ENCODE measurements around the gene SLC27A4. TPM values are rescaled to one million over a fixed set of nuclear protein-coding genes. Genes with fewer than 3 reads are reported as not detected.
A peak's percentile ranks its signal among the peaks of the same experiment; 100 is the strongest.

Gene SLC27A4
- total and polyA plus RNA-seq, 9 donors, result 7.2 to 16.3 (median 13.1) TPM

GRCh38 chr9:128342971-128343680 is 2.8 kb downstream of the SLC27A4 start:
- H3K27ac ChIP-seq (ENCODE audit: low read length), result no peak overlapping the region
- H3K4me3 ChIP-seq (ENCODE audit: low read length), result no peak overlapping the region
- no peaks in the 10 kb centered on the region for H3K9me3 ChIP-seq (replicated peaks; ENCODE audit: control insufficient read depth, low read depth, low read length)
- peaks cover 48% of the 10 kb centered on the region for H3K36me3 ChIP-seq (ENCODE audit: control insufficient read depth, insufficient read depth, low read length)
- H3K4me1 ChIP-seq (ENCODE audit: control insufficient read depth, insufficient read depth, low read length), result peaks cover 11% of the 10 kb centered on the region
- DNase-seq, result no peak
- no peaks in the 10 kb centered on the region for H3K27me3 ChIP-seq (ENCODE audit: control insufficient read depth, insufficient read depth, low read length)
- 95% methylated on average over 8 of the region's 8 CpGs for WGBS (ENCODE audit: insufficient coverage)

- no peaks in the 10 kb centered on the region for H3K9me3 ChIP-seq (replicated peaks; ENCODE audit: control insufficient read depth, low read depth, low read length)
- no peak for DNase-seq
- peaks cover 11% of the 10 kb centered on the region for H3K4me1 ChIP-seq (ENCODE audit: control insufficient read depth, insufficient read depth, low read length)
- 100% methylated on average over 3 of the region's 4 CpGs for WGBS (ENCODE audit: insufficient coverage)
- no peak overlapping the region for H3K4me3 ChIP-seq (ENCODE audit: low read length)
- H3K27me3 ChIP-seq (ENCODE audit: control insufficient read depth, insufficient read depth, low read length), result no peaks in the 10 kb centered on the region
- peaks cover 55% of the 10 kb centered on the region for H3K36me3 ChIP-seq (ENCODE audit: control insufficient read depth, insufficient read depth, low read length)
- H3K27ac ChIP-seq (ENCODE audit: low read length), result no peak overlapping the region
These were observed 3.5 kb downstream of the SLC27A4 start for GRCh38 chr9:128343855-128344254.

- peaks cover 8% of the 10 kb centered on the region for H3K4me1 ChIP-seq (ENCODE audit: control insufficient read depth, insufficient read depth, low read length)
- no peak overlapping the region for H3K4me3 ChIP-seq (ENCODE audit: low read length)
- peaks cover 67% of the 10 kb centered on the region for H3K36me3 ChIP-seq (ENCODE audit: control insufficient read depth, insufficient read depth, low read length)
- H3K27ac ChIP-seq (ENCODE audit: low read length), result no peak overlapping the region
- H3K27me3 ChIP-seq (ENCODE audit: control insufficient read depth, insufficient read depth, low read length), result no peaks in the 10 kb centered on the region
- no peak for DNase-seq
- no peaks in the 10 kb centered on the region for H3K9me3 ChIP-seq (replicated peaks; ENCODE audit: control insufficient read depth, low read depth, low read length)
- whole genome bisulfite sequencing (ENCODE audit: insufficient coverage), result 90% methylated on average over 24 of the region's 28 CpGs
These were observed 4.7 kb downstream of the SLC27A4 start for GRCh38 chr9:128344931-128345605.

GRCh38 chr9:128349125-128349524 is 8.8 kb downstream of the SLC27A4 start:
- Histone ChIP-seq H3K27me3 (ENCODE audit: control insufficient read depth, insufficient read depth, low read length) (no peaks in the 10 kb centered on the region), H3K27ac (ENCODE audit: low read length) (no peak overlapping the region), H3K9me3 (replicated peaks; ENCODE audit: control insufficient read depth, low read depth, low read length) (no peaks in the 10 kb centered on the region), H3K4me3 (ENCODE audit: low read length) (no peak overlapping the region), H3K36me3 (ENCODE audit: control insufficient read depth, insufficient read depth, low read length) (peaks cover 72% of the 10 kb centered on the region), H3K4me1 (ENCODE audit: control insufficient read depth, insufficient read depth, low read length) (no peaks in the 10 kb centered on the region)
- DNase-seq, result no peak
- WGBS (ENCODE audit: insufficient coverage), result 60% methylated on average over 1 of the region's 2 CpGs

GRCh38 chr9:128349772-128350171 is 9.4 kb downstream of the SLC27A4 start:
- no peaks in the 10 kb centered on the region for H3K4me1 ChIP-seq (ENCODE audit: control insufficient read depth, insufficient read depth, low read length)
- no peak overlapping the region for H3K27ac ChIP-seq (ENCODE audit: low read length)
- no peaks in the 10 kb centered on the region for H3K27me3 ChIP-seq (ENCODE audit: control insufficient read depth, insufficient read depth, low read length)
- 80% methylated on average over 4 of the region's 6 CpGs for WGBS (ENCODE audit: insufficient coverage)
- no peaks in the 10 kb centered on the region for H3K9me3 ChIP-seq (replicated peaks; ENCODE audit: control insufficient read depth, low read depth, low read length)
- no peak for DNase-seq
- no peak overlapping the region for H3K4me3 ChIP-seq (ENCODE audit: low read length)
- H3K36me3 ChIP-seq (ENCODE audit: control insufficient read depth, insufficient read depth, low read length), result peaks cover 70% of the 10 kb centered on the region

GRCh38 chr9:128355451-128355850 is 15.1 kb downstream of the SLC27A4 start:
- no peak overlapping the region for H3K27ac ChIP-seq (ENCODE audit: low read length)
- H3K36me3 ChIP-seq (ENCODE audit: control insufficient read depth, insufficient read depth, low read length), result peaks cover 50% of the 10 kb centered on the region
- H3K4me3 ChIP-seq (ENCODE audit: low read length), result no peak overlapping the region
- H3K27me3 ChIP-seq (ENCODE audit: control insufficient read depth, insufficient read depth, low read length), result no peaks in the 10 kb centered on the region
- WGBS (ENCODE audit: insufficient coverage), result 95% methylated on average over 18 of the region's 19 CpGs
- no peak for DNase-seq
- H3K4me1 ChIP-seq (ENCODE audit: control insufficient read depth, insufficient read depth, low read length), result peaks cover 5% of the 10 kb centered on the region
- no peaks in the 10 kb centered on the region for H3K9me3 ChIP-seq (replicated peaks; ENCODE audit: control insufficient read depth, low read depth, low read length)

- H3K4me3 ChIP-seq (ENCODE audit: low read length), result no peak overlapping the region
- 45% methylated on average over 3 of the region's 8 CpGs for WGBS (ENCODE audit: insufficient coverage)
- peaks cover 30% of the 10 kb centered on the region for H3K4me1 ChIP-seq (ENCODE audit: control insufficient read depth, insufficient read depth, low read length)
- H3K27me3 ChIP-seq (ENCODE audit: control insufficient read depth, insufficient read depth, low read length), result no peaks in the 10 kb centered on the region
- H3K9me3 ChIP-seq (replicated peaks; ENCODE audit: control insufficient read depth, low read depth, low read length), result no peaks in the 10 kb centered on the region
- H3K36me3 ChIP-seq (ENCODE audit: control insufficient read depth, insufficient read depth, low read length), result peaks cover 39% of the 10 kb centered on the region
- no peak overlapping the region for H3K27ac ChIP-seq (ENCODE audit: low read length)
- no peak for DNase-seq
These were observed 17.8 kb downstream of the SLC27A4 start for GRCh38 chr9:128358090-128358489.

- DNase-seq, result no peak
- Histone ChIP-seq H3K27me3 (ENCODE audit: control insufficient read depth, insufficient read depth, low read length) (no peaks in the 10 kb centered on the region), H3K27ac (ENCODE audit: low read length) (no peak overlapping the region), H3K4me3 (ENCODE audit: low read length) (no peak overlapping the region), H3K9me3 (replicated peaks; ENCODE audit: control insufficient read depth, low read depth, low read length) (no peaks in the 10 kb centered on the region), H3K36me3 (ENCODE audit: control insufficient read depth, insufficient read depth, low read length) (peaks cover 35% of the 10 kb centered on the region), H3K4me1 (ENCODE audit: control insufficient read depth, insufficient read depth, low read length) (peaks cover 36% of the 10 kb centered on the region)
- WGBS (ENCODE audit: insufficient coverage), result 90% methylated on average over 2 of the region's 4 CpGs
These were observed 18.5 kb downstream of the SLC27A4 start for GRCh38 chr9:128358861-128359260.

- no peak for DNase-seq
These were observed 20.5 kb downstream of the SLC27A4 start for GRCh38 chr9:128360826-128361225.

GRCh38 chr9:128361296-128361985 is 21.1 kb downstream of the SLC27A4 start:
- peak; percentile 79 for DNase-seq
- no peaks in the 10 kb centered on the region for H3K9me3 ChIP-seq (replicated peaks; ENCODE audit: control insufficient read depth, low read depth, low read length)
- peaks cover 54% of the 10 kb centered on the region for H3K4me1 ChIP-seq (ENCODE audit: control insufficient read depth, insufficient read depth, low read length)
- H3K36me3 ChIP-seq (ENCODE audit: control insufficient read depth, insufficient read depth, low read length), result peaks cover 13% of the 10 kb centered on the region
- H3K27ac ChIP-seq (ENCODE audit: low read length), result peak overlapping the region; percentile 82
- peak overlapping the region; percentile 29 for H3K4me3 ChIP-seq (ENCODE audit: low read length)
- no peaks in the 10 kb centered on the region for H3K27me3 ChIP-seq (ENCODE audit: control insufficient read depth, insufficient read depth, low read length)
- 21% methylated on average over 9 of the region's 14 CpGs for WGBS (ENCODE audit: insufficient coverage)

More at GRCh38 chr9:128360826-128361225, 20.5 kb downstream of the SLC27A4 start:
- Histone ChIP-seq H3K4me3 (ENCODE audit: low read length) (no peak overlapping the region), H3K4me1 (ENCODE audit: control insufficient read depth, insufficient read depth, low read length) (peaks cover 53% of the 10 kb centered on the region), H3K27me3 (ENCODE audit: control insufficient read depth, insufficient read depth, low read length) (no peaks in the 10 kb centered on the region), H3K27ac (ENCODE audit: low read length) (peak overlapping the region; percentile 82), H3K9me3 (replicated peaks; ENCODE audit: control insufficient read depth, low read depth, low read length) (no peaks in the 10 kb centered on the region), H3K36me3 (ENCODE audit: control insufficient read depth, insufficient read depth, low read length) (peaks cover 18% of the 10 kb centered on the region)
- no CpG with 5 or more reads among the region's 2 CpGs for WGBS (ENCODE audit: insufficient coverage)

Data from muscle of leg (tissue), 11 donors.